ENCODE results near the gene SPG11.

The SPG11 gene

GRCh38 chr15:44591326-44591725, 72.1 kb downstream of the SPG11 start:
- no peak for DNase-seq (ENCODE audit: low read depth)
- H3K4me3 ChIP-seq (ENCODE audit: low read depth, low read length): no peak overlapping the region
- TF ChIP-seq POLR2A (IDR thresholded peaks at IDR 0.05; ENCODE audit: extremely low read depth, insufficient read length) (no peak), CTCF (IDR thresholded peaks at IDR 0.05; ENCODE audit: low read depth, low read length) (no peak), MYC (IDR thresholded peaks at IDR 0.05; ENCODE audit: low read depth, low read length) (no peak), MAX (IDR thresholded peaks at IDR 0.05; ENCODE audit: low read depth, low read length) (no peak)

GRCh38 chr15:44588541-44588940, 74.9 kb downstream of the SPG11 start:
- no peak for TF ChIP-seq MYC (IDR thresholded peaks at IDR 0.05; ENCODE audit: low read depth, low read length)
- DNase-seq (ENCODE audit: low read depth): no peak
- H3K4me3 ChIP-seq (ENCODE audit: low read depth, low read length): no peak overlapping the region

GRCh38 chr15:44585633-44586032, 77.8 kb downstream of the SPG11 start:
- TF ChIP-seq POLR2A (IDR thresholded peaks at IDR 0.05; ENCODE audit: extremely low read depth, insufficient read length): no peak
- no peak for TF ChIP-seq MYC (IDR thresholded peaks at IDR 0.05; ENCODE audit: low read depth, low read length)
- no peak for TF ChIP-seq CTCF (IDR thresholded peaks at IDR 0.05; ENCODE audit: low read depth, low read length)
- TF ChIP-seq MAX (IDR thresholded peaks at IDR 0.05; ENCODE audit: low read depth, low read length): no peak
- no peak overlapping the region for H3K4me3 ChIP-seq (ENCODE audit: low read depth, low read length)
- no peak for DNase-seq (ENCODE audit: low read depth)

GRCh38 chr15:44584162-44584749, 79.2 kb downstream of the SPG11 start:
- DNase-seq (ENCODE audit: low read depth): peak; percentile 67
- no peak overlapping the region for H3K4me3 ChIP-seq (ENCODE audit: low read depth, low read length)
- TF ChIP-seq CTCF (IDR thresholded peaks at IDR 0.05; ENCODE audit: low read depth, low read length): peak; percentile 67
- TF ChIP-seq MAX (IDR thresholded peaks at IDR 0.05; ENCODE audit: low read depth, low read length): peak; percentile 71
- peak; percentile 61 for TF ChIP-seq MYC (IDR thresholded peaks at IDR 0.05; ENCODE audit: low read depth, low read length)
- TF ChIP-seq POLR2A (IDR thresholded peaks at IDR 0.05; ENCODE audit: extremely low read depth, insufficient read length): no peak

- DNase-seq (ENCODE audit: low read depth): no peak
- TF ChIP-seq MYC (IDR thresholded peaks at IDR 0.05; ENCODE audit: low read depth, low read length): no peak
- no peak for TF ChIP-seq MAX (IDR thresholded peaks at IDR 0.05; ENCODE audit: low read depth, low read length)
- no peak for TF ChIP-seq CTCF (IDR thresholded peaks at IDR 0.05; ENCODE audit: low read depth, low read length)
- no peak for TF ChIP-seq POLR2A (IDR thresholded peaks at IDR 0.05; ENCODE audit: extremely low read depth, insufficient read length)
- H3K4me3 ChIP-seq (ENCODE audit: low read depth, low read length): no peak overlapping the region
These were observed 83.4 kb downstream of the SPG11 start for GRCh38 chr15:44580105-44580504.

GRCh38 chr15:44574734-44575133, 88.7 kb downstream of the SPG11 start:
- DNase-seq (ENCODE audit: low read depth): no peak
- H3K4me3 ChIP-seq (ENCODE audit: low read depth, low read length): no peak overlapping the region
- TF ChIP-seq CTCF (IDR thresholded peaks at IDR 0.05; ENCODE audit: low read depth, low read length) (no peak), POLR2A (IDR thresholded peaks at IDR 0.05; ENCODE audit: extremely low read depth, insufficient read length) (no peak), MYC (IDR thresholded peaks at IDR 0.05; ENCODE audit: low read depth, low read length) (no peak), MAX (IDR thresholded peaks at IDR 0.05; ENCODE audit: low read depth, low read length) (no peak)
